HG03175 (cell line): Measurements from ENCODE around the gene DMRT3.

Source experiments
- ATAC-seq: cut with Tn5 transposase; IDR thresholded peaks from one replicate; pipeline ENCODE4 v1.9.1; 2021; ENCODE audit warnings: mild to moderate bottlenecking, moderate library complexity; ENCODE audit not compliant: unreplicated experiment

Gene DMRT3

GRCh38 chr9:970151-970996 is 6.1 kb upstream of the DMRT3 start:
- no peak for ATAC-seq

- no peak for ATAC-seq
Measured at GRCh38 chr9:971901-972500, 4.5 kb upstream of the DMRT3 start.

- ATAC-seq: no peak
Measured at GRCh38 chr9:972501-973294, 3.8 kb upstream of the DMRT3 start.

GRCh38 chr9:973295-973834 is 3.1 kb upstream of the DMRT3 start:
- no peak for ATAC-seq

- no peak for ATAC-seq
Measured at GRCh38 chr9:974031-974995, 2.1 kb upstream of the DMRT3 start.

- ATAC-seq: no peak
Measured at GRCh38 chr9:974996-975739, 1.3 kb upstream of the DMRT3 start.

- no peak for ATAC-seq
Measured at GRCh38 chr9:975740-976257, 656 bp upstream of the DMRT3 start.

- no peak for ATAC-seq
Measured at GRCh38 chr9:976943-977837, 735 bp downstream of the DMRT3 start.

- ATAC-seq: no peak
Measured at GRCh38 chr9:977838-978830, 1.7 kb downstream of the DMRT3 start.

- ATAC-seq: no peak
Measured at GRCh38 chr9:979983-980382, 3.5 kb downstream of the DMRT3 start.

- no peak for ATAC-seq
Measured at GRCh38 chr9:980640-981039, 4.2 kb downstream of the DMRT3 start.

GRCh38 chr9:981491-981898 is 5.0 kb downstream of the DMRT3 start:
- ATAC-seq: no peak

GRCh38 chr9:982394-983230 is 6.2 kb downstream of the DMRT3 start:
- no peak for ATAC-seq

- peak; percentile 71 for ATAC-seq
Measured at GRCh38 chr9:994005-994404, 17.6 kb downstream of the DMRT3 start.

- no peak for ATAC-seq
Measured at GRCh38 chr9:995192-995591, 18.7 kb downstream of the DMRT3 start.

GRCh38 chr9:995781-996180 is 19.3 kb downstream of the DMRT3 start:
- ATAC-seq: no peak
